ENCODE measurements around the gene TRPV4.

- no peak for TF ChIP-seq POLR2AphosphoS5 (IDR thresholded peaks at IDR 0.05; ENCODE audit: low read depth, low read length)
- TF ChIP-seq POLR2A (IDR thresholded peaks at IDR 0.05; ENCODE audit: low read depth, low read length): no peak
- no peak for TF ChIP-seq TAF1 (IDR thresholded peaks at IDR 0.05; ENCODE audit: borderline replicate concordance, low read depth, low read length)
These were observed 96.1 kb downstream of the TRPV4 start for GRCh38 chr12:109737126-109737525.
